GM12891 (cell line): Measurements from ENCODE around the gene SEC24B. TPM values are rescaled to one million over a fixed set of nuclear protein-coding genes. Genes with fewer than 3 reads are reported as not detected.

Source experiments
- DNase-seq: peaks from one replicate; pipeline ENCODE4 v3.0.0; 2011; ENCODE audit warnings: low spot score; ENCODE audit not compliant: insufficient read length
- FAIRE-seq: peaks from 2 replicates; lab custom pipeline; 2011; peaks lifted over from hg19 to GRCh38; lab: Jason Lieb, UNC
- PAX5 ChIP-seq: IDR thresholded peaks from 2 replicates; pipeline ENCODE4 v1.6.1; 2011; ENCODE audit warnings: low read length, moderate library complexity, mild to moderate bottlenecking; ENCODE audit not compliant: insufficient read depth, severe bottlenecking
- POLR2A ChIP-seq: IDR thresholded peaks from 2 replicates; pipeline ENCODE4 v1.6.1; 2011; ENCODE audit warnings: low read depth, low read length, control low read depth
- POLR2AphosphoS5 ChIP-seq: IDR thresholded peaks from 2 replicates; pipeline ENCODE4 v1.6.1; 2011; ENCODE audit warnings: low read depth, low read length, control low read depth
- POU2F2 ChIP-seq: IDR thresholded peaks from 2 replicates; pipeline ENCODE4 v1.6.1; 2011; ENCODE audit warnings: low read depth, mild to moderate bottlenecking, control low read depth, low read length, moderate library complexity
- SPI1 ChIP-seq: IDR thresholded peaks from 2 replicates; pipeline ENCODE4 v1.6.1; 2011; ENCODE audit warnings: low read depth, low read length, control low read depth
- TAF1 ChIP-seq: IDR thresholded peaks from 2 replicates; pipeline ENCODE4 v1.6.1; 2011; ENCODE audit warnings: low read depth, low read length, control low read depth
- polyA plus RNA-seq: library from polyadenylated mRNA; unstranded; fragments of >200 nt; gene quantifications from one replicate; pipeline ENCODE4 v1.2.1, GENCODE V29; 2012; ENCODE audit warnings: low read depth, missing spikeins, inconsistent platforms; ENCODE audit not compliant: missing spikeins

The SEC24B gene
- polyA plus RNA-seq: 8.7 TPM

GRCh38 chr4:109433205-109434006 is at the start of gene SEC24B:
Gene SEC24B, plus strand, starts transcription at chr4:109433815. Its CDS starts 55 bp downstream, at chr4:109433870.
- FAIRE-seq: peak; percentile 93
- DNase-seq: peak; percentile 73
- TF ChIP-seq POLR2A (no peak), TAF1 (no peak; the same call in 1 of the 2 replicates), PAX5 (no peak), SPI1 (peak; percentile 61), POLR2AphosphoS5 (no peak), POU2F2 (peak; percentile 61)

- no peak for FAIRE-seq
- TF ChIP-seq POU2F2 (no peak), TAF1 (no peak), SPI1 (no peak), POLR2A (no peak), POLR2AphosphoS5 (no peak), PAX5 (no peak)
- DNase-seq: no peak
Measured at GRCh38 chr4:109383823-109384222, 49.8 kb upstream of the SEC24B start.

GRCh38 chr4:109385260-109385659 is 48.4 kb upstream of the SEC24B start:
- FAIRE-seq (no peak), DNase-seq (no peak)
- TF ChIP-seq POLR2A (no peak), TAF1 (no peak), POU2F2 (no peak), POLR2AphosphoS5 (no peak), PAX5 (no peak), SPI1 (no peak)

GRCh38 chr4:109389369-109390114 is 44.1 kb upstream of the SEC24B start:
- DNase-seq (no peak), FAIRE-seq (peak; percentile 47)
- TF ChIP-seq SPI1 (no peak), POLR2A (no peak), POLR2AphosphoS5 (no peak), PAX5 (no peak), TAF1 (no peak)

GRCh38 chr4:109390115-109390768 is 43.4 kb upstream of the SEC24B start:
- TF ChIP-seq POLR2A: no peak
- no peak for TF ChIP-seq POLR2AphosphoS5
- no peak for TF ChIP-seq TAF1
- no peak for TF ChIP-seq SPI1
- TF ChIP-seq POU2F2: no peak
- TF ChIP-seq PAX5: no peak
- DNase-seq (no peak), FAIRE-seq (peak; percentile 13)

- TF ChIP-seq SPI1: no peak
- TF ChIP-seq POLR2AphosphoS5: no peak
- TF ChIP-seq TAF1: no peak
- TF ChIP-seq PAX5: no peak
- TF ChIP-seq POU2F2: no peak
- TF ChIP-seq POLR2A: no peak
- no peak for FAIRE-seq
Measured at GRCh38 chr4:109395694-109396093, 37.9 kb upstream of the SEC24B start.

GRCh38 chr4:109398928-109399327 is 34.7 kb upstream of the SEC24B start:
- no peak for FAIRE-seq
- TF ChIP-seq TAF1 (no peak), POU2F2 (no peak), POLR2A (no peak), SPI1 (no peak), PAX5 (no peak), POLR2AphosphoS5 (no peak)
- DNase-seq: no peak

More at GRCh38 chr4:109395694-109396093, 37.9 kb upstream of the SEC24B start:
- no peak for DNase-seq

- DNase-seq (no peak), FAIRE-seq (peak; percentile 93)
- TF ChIP-seq SPI1 (no peak), PAX5 (no peak), POLR2AphosphoS5 (no peak), TAF1 (no peak), POU2F2 (no peak), POLR2A (no peak)
Measured at GRCh38 chr4:109406337-109406931, 27.2 kb upstream of the SEC24B start.
